Measurements from ENCODE around the gene DOP1B. TPM values are rescaled to one million over a fixed set of nuclear protein-coding genes. Genes with fewer than 3 reads are reported as not detected.
A peak's percentile ranks its signal among the peaks of the same experiment; 100 is the strongest.
"Not testable (repeated sequence)": the region's sequence is repeated elsewhere in the genome, so short reads cannot be mapped to it uniquely, and the experiment has no call there.

Gene DOP1B
- total RNA-seq, 1 donor from 2014 or later: 13.5 TPM

- Mint-ChIP-seq H3K36me3 (ENCODE audit: low read depth) (no peaks in the 10 kb centered on the region), H3K4me3 (peak overlapping the region; percentile 56), H3K4me1 (peaks cover 23% of the 10 kb centered on the region), H3K27ac (ENCODE audit: unreplicated experiment) (no peak overlapping the region), H3K9me3 (no peaks in the 10 kb centered on the region), H3K27me3 (ENCODE audit: low read depth) (peaks cover 68% of the 10 kb centered on the region)
- no peak for DNase-seq (ENCODE audit: low read depth, low spot score)
- no peak for TF ChIP-seq CTCF (conservative IDR thresholded peaks at IDR 0.05)
These were observed 23.9 kb upstream of the DOP1B start for GRCh38 chr21:36132696-36133095.

- H3K4me3 Mint-ChIP-seq: peak within 1 kb of the TSS; percentile 94
- peak; percentile 23 for DNase-seq (ENCODE audit: low read depth, low spot score)
- H3K27ac Mint-ChIP-seq (ENCODE audit: unreplicated experiment): peak within 1 kb of the TSS; percentile 2
- no peaks in the 10 kb centered on the region for H3K36me3 Mint-ChIP-seq (ENCODE audit: low read depth)
- no peaks in the 10 kb centered on the region for H3K9me3 Mint-ChIP-seq
- peaks cover 68% of the 10 kb centered on the region for H3K27me3 Mint-ChIP-seq (ENCODE audit: low read depth)
- peaks cover 23% of the 10 kb centered on the region for H3K4me1 Mint-ChIP-seq
- no peak for TF ChIP-seq CTCF (conservative IDR thresholded peaks at IDR 0.05)
These were observed 21.7 kb upstream of the DOP1B start, which contains the start of gene CBR3 for GRCh38 chr21:36134803-36135390. CBR3 (plus strand) TSS chr21:36135079; CDS start chr21:36135193, 114 bp downstream.

- Mint-ChIP-seq H3K4me1 (peaks cover 19% of the 10 kb centered on the region), H3K36me3 (ENCODE audit: low read depth) (no peaks in the 10 kb centered on the region), H3K4me3 (peak overlapping the region; percentile 94), H3K27me3 (ENCODE audit: low read depth) (peaks cover 69% of the 10 kb centered on the region), H3K27ac (ENCODE audit: unreplicated experiment) (peak overlapping the region; percentile 2), H3K9me3 (no peaks in the 10 kb centered on the region)
- no peak for TF ChIP-seq CTCF (conservative IDR thresholded peaks at IDR 0.05)
- peak; percentile 61 for DNase-seq (ENCODE audit: low read depth, low spot score)
These were observed 21.1 kb upstream of the DOP1B start for GRCh38 chr21:36135391-36136102.

- not testable (repeated sequence) for H3K9me3 Mint-ChIP-seq; H3K36me3 Mint-ChIP-seq (ENCODE audit: low read depth); DNase-seq (ENCODE audit: low read depth, low spot score); H3K27ac Mint-ChIP-seq (ENCODE audit: unreplicated experiment); H3K4me3 Mint-ChIP-seq
- Mint-ChIP-seq H3K4me1 (peaks cover 11% of the 10 kb centered on the region), H3K27me3 (ENCODE audit: low read depth) (peaks cover 42% of the 10 kb centered on the region)
These were observed 16.8 kb upstream of the DOP1B start for GRCh38 chr21:36139791-36140190.

GRCh38 chr21:36141513-36141925 lies 15.1 kb upstream of the DOP1B start:
- Mint-ChIP-seq H3K27me3 (ENCODE audit: low read depth) (peaks cover 29% of the 10 kb centered on the region), H3K9me3 (no peaks in the 10 kb centered on the region), H3K36me3 (ENCODE audit: low read depth) (no peaks in the 10 kb centered on the region), H3K27ac (ENCODE audit: unreplicated experiment) (no peak overlapping the region), H3K4me1 (peaks cover 5% of the 10 kb centered on the region), H3K4me3 (peak overlapping the region; percentile 31)
- DNase-seq (ENCODE audit: low read depth, low spot score): peak; percentile 69
- peak; percentile 96 for TF ChIP-seq CTCF (conservative IDR thresholded peaks at IDR 0.05)

GRCh38 chr21:36144233-36144632 lies 12.4 kb upstream of the DOP1B start:
- H3K4me1 Mint-ChIP-seq; H3K27me3 Mint-ChIP-seq (ENCODE audit: low read depth); H3K9me3 Mint-ChIP-seq; H3K4me3 Mint-ChIP-seq; H3K27ac Mint-ChIP-seq (ENCODE audit: unreplicated experiment); H3K36me3 Mint-ChIP-seq (ENCODE audit: low read depth); DNase-seq (ENCODE audit: low read depth, low spot score): not testable (repeated sequence)

All from neural crest cell (in vitro differentiated cells).